ENCODE results near the gene PARP16.

DNA sequence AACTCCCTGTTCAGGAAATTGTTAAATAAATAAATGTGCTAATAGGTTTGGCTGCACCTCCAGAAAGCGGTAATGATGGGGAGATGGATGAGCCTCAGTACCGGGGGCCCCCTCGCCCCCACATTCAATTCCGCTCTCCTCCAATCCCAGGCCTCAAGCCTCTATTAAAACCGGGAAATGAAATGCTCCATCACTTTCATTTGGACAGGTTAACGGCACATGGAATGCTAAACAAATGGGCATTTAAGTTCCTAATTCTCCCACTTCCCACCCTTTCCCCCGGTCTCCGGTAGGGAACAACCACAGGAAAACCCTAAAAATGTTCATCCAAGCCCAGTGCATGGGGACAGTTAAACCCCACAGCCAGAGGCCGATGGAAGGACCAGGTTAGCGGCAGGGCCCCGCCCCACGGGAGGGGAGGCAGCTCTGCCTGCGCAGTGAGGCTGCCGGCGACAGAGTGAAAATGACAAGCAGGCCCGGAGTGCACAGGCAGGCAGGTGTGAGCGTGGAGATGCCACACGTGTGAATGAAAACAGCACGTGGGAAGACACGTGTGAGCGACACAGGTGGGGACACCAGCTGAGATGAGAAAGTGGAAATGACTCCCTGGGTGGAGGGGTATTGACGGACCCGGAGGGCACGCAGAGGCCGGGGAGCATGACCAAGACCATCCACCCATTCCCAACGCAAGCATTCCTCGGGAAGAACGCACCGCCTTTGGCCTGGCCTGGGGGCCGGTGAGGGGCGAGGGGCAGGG is 45.9 kb upstream of the PARP16 start:
- TF ChIP-seq, protein P1, sequence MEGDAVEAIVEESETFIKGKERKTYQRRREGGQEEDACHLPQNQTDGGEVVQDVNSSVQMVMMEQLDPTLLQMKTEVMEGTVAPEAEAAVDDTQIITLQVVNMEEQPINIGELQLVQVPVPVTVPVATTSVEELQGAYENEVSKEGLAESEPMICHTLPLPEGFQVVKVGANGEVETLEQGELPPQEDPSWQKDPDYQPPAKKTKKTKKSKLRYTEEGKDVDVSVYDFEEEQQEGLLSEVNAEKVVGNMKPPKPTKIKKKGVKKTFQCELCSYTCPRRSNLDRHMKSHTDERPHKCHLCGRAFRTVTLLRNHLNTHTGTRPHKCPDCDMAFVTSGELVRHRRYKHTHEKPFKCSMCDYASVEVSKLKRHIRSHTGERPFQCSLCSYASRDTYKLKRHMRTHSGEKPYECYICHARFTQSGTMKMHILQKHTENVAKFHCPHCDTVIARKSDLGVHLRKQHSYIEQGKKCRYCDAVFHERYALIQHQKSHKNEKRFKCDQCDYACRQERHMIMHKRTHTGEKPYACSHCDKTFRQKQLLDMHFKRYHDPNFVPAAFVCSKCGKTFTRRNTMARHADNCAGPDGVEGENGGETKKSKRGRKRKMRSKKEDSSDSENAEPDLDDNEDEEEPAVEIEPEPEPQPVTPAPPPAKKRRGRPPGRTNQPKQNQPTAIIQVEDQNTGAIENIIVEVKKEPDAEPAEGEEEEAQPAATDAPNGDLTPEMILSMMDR (IDR thresholded peaks at IDR 0.05), result no peak
- no peak for TF ChIP-seq POLR2A (IDR thresholded peaks at IDR 0.05)

Data from right lobe of liver (tissue), 4 donors.